Stimulated activated naive B cell treated with anti-CD40 and anti-IgM and Interleukin-4, amounts not matched to agents 10 μg/mL and 1 μg/mL and 100 μg/mL, for 72 hours (primary cell): Measurements from ENCODE around the gene DRD2.
A peak's percentile ranks its signal among the peaks of the same experiment; 100 is the strongest.
"Not testable (repeated sequence)": the region's sequence is repeated elsewhere in the genome, so short reads cannot be mapped to it uniquely, and the experiment has no call there.

Experiments used
- ATAC-seq, 2 donors: fragments of 150-1000 bp; cut with Tn5 transposase; replicated peaks; 2 replicates each; pipeline ENCODE4 v1.10.0; 2021; ENCODE audit warnings: moderate library complexity in 1 of 2
- DNase-seq: peaks from one replicate; pipeline ENCODE4 v3.0.0; 2021
- H3K27ac Mint-ChIP-seq: one replicate; pipeline ENCODE4 v1.8.0; 2022; ENCODE audit warnings: mild to moderate bottlenecking, mixed read lengths
- H3K27me3 Mint-ChIP-seq, 2 donors: one replicate each; pipeline ENCODE4 v1.8.0; 2022; ENCODE audit warnings: mixed read lengths in 2 of 2
- H3K36me3 Mint-ChIP-seq, 2 donors: one replicate each; pipeline ENCODE4 v1.8.0; 2022; ENCODE audit warnings: mixed read lengths in 2 of 2, mild to moderate bottlenecking in 1 of 2
- H3K4me1 Mint-ChIP-seq, 2 donors: one replicate each; pipeline ENCODE4 v1.8.0; 2022; ENCODE audit warnings: mixed read lengths in 2 of 2, mild to moderate bottlenecking in 1 of 2
- H3K4me3 Mint-ChIP-seq, 2 donors: one replicate each; pipeline ENCODE4 v1.8.0; 2022; ENCODE audit warnings: mild to moderate bottlenecking in 2 of 2, mixed read lengths in 2 of 2, moderate library complexity in 1 of 2
- H3K9me3 Mint-ChIP-seq, 2 donors: one replicate each; pipeline ENCODE4 v1.8.0; 2022; ENCODE audit warnings: mixed read lengths in 2 of 2, mild to moderate bottlenecking in 1 of 2

The DRD2 gene

GRCh38 chr11:113475160-113475761 is at the start of gene DRD2:
Gene DRD2 (minus strand): TSS chr11:113475398. CDS start chr11:113424651, 50,747 bp downstream.
- Mint-ChIP-seq H3K27ac (peak within 1 kb of the TSS; percentile 60), H3K9me3 (no peaks in the 10 kb centered on the region), H3K4me1 (peaks cover 5% of the 10 kb centered on the region in 2 donors), H3K4me3 (peak within 1 kb of the TSS; percentile 34 to 45), H3K27me3 (peaks cover 61 to 83% of the 10 kb centered on the region in 2 donors), H3K36me3 (no peaks in the 10 kb centered on the region)
- DNase-seq (no peak), ATAC-seq (peak in 1 of 2 donors; percentile 29)

- H3K9me3 Mint-ChIP-seq, H3K4me1 Mint-ChIP-seq, DNase-seq, H3K36me3 Mint-ChIP-seq, H3K4me3 Mint-ChIP-seq, ATAC-seq, H3K27ac Mint-ChIP-seq: not testable (repeated sequence)
- peaks cover 13 to 22% of the 10 kb centered on the region in 2 donors for H3K27me3 Mint-ChIP-seq
Observed at GRCh38 chr11:113523906-113524305, 48.7 kb upstream of the DRD2 start.

- DNase-seq (no peak), ATAC-seq (no peak)
- Mint-ChIP-seq H3K27ac (no peak overlapping the region), H3K4me1 (no peaks in the 10 kb centered on the region), H3K36me3 (no peaks in the 10 kb centered on the region), H3K27me3 (peaks cover 14 to 26% of the 10 kb centered on the region in 2 donors), H3K9me3 (no peaks in the 10 kb centered on the region), H3K4me3 (no peak overlapping the region)
Observed at GRCh38 chr11:113521737-113522517, 46.7 kb upstream of the DRD2 start.

GRCh38 chr11:113519989-113520613 is 44.9 kb upstream of the DRD2 start:
- Mint-ChIP-seq H3K4me3 (no peak overlapping the region), H3K4me1 (no peaks in the 10 kb centered on the region), H3K27ac (no peak overlapping the region), H3K36me3 (no peaks in the 10 kb centered on the region), H3K27me3 (peaks cover 14 to 35% of the 10 kb centered on the region in 2 donors), H3K9me3 (no peaks in the 10 kb centered on the region)
- ATAC-seq: no peak
- no peak for DNase-seq

GRCh38 chr11:113518716-113519495 is 43.7 kb upstream of the DRD2 start:
- H3K4me3 Mint-ChIP-seq: no peak overlapping the region
- H3K9me3 Mint-ChIP-seq: no peaks in the 10 kb centered on the region
- H3K27me3 Mint-ChIP-seq: peaks cover 12 to 31% of the 10 kb centered on the region in 2 donors
- H3K36me3 Mint-ChIP-seq: no peaks in the 10 kb centered on the region
- ATAC-seq (no peak), DNase-seq (no peak)
- H3K4me1 Mint-ChIP-seq: no peaks in the 10 kb centered on the region
- no peak overlapping the region for H3K27ac Mint-ChIP-seq

- ATAC-seq: no peak
- no peak overlapping the region for H3K27ac Mint-ChIP-seq
- no peaks in the 10 kb centered on the region for H3K9me3 Mint-ChIP-seq
- H3K27me3 Mint-ChIP-seq: peaks cover 12 to 23% of the 10 kb centered on the region in 2 donors
- H3K4me1 Mint-ChIP-seq: no peaks in the 10 kb centered on the region
- H3K4me3 Mint-ChIP-seq: no peak overlapping the region
- no peak for DNase-seq
- H3K36me3 Mint-ChIP-seq: no peaks in the 10 kb centered on the region
Observed at GRCh38 chr11:113517361-113517760, 42.2 kb upstream of the DRD2 start.

GRCh38 chr11:113514856-113515255 is 39.7 kb upstream of the DRD2 start:
- Mint-ChIP-seq H3K4me1 (no peaks in the 10 kb centered on the region), H3K27ac (no peak overlapping the region), H3K4me3 (no peak overlapping the region), H3K9me3 (no peaks in the 10 kb centered on the region), H3K27me3 (peaks cover 9 to 15% of the 10 kb centered on the region in 2 donors), H3K36me3 (no peaks in the 10 kb centered on the region)
- DNase-seq (no peak), ATAC-seq (no peak)

- H3K4me1 Mint-ChIP-seq: no peaks in the 10 kb centered on the region
- H3K36me3 Mint-ChIP-seq: no peaks in the 10 kb centered on the region
- no peaks in the 10 kb centered on the region for H3K9me3 Mint-ChIP-seq
- peaks cover 8 to 15% of the 10 kb centered on the region in 2 donors for H3K27me3 Mint-ChIP-seq
- no peak overlapping the region for H3K4me3 Mint-ChIP-seq
- no peak for ATAC-seq
- H3K27ac Mint-ChIP-seq: no peak overlapping the region
- DNase-seq: no peak
Observed at GRCh38 chr11:113507341-113507740, 32.1 kb upstream of the DRD2 start.

GRCh38 chr11:113506893-113507292 is 31.7 kb upstream of the DRD2 start:
- Mint-ChIP-seq H3K4me3 (no peak overlapping the region), H3K36me3 (no peaks in the 10 kb centered on the region), H3K4me1 (peaks cover 0 to 4% of the 10 kb centered on the region in 2 donors), H3K9me3 (no peaks in the 10 kb centered on the region), H3K27ac (no peak overlapping the region), H3K27me3 (peaks cover 8 to 15% of the 10 kb centered on the region in 2 donors)
- no peak for ATAC-seq
- no peak for DNase-seq

- DNase-seq (no peak), ATAC-seq (no peak)
- Mint-ChIP-seq H3K27me3 (peaks cover 8 to 15% of the 10 kb centered on the region in 2 donors), H3K4me3 (no peak overlapping the region), H3K9me3 (no peaks in the 10 kb centered on the region), H3K4me1 (peaks cover 2 to 8% of the 10 kb centered on the region in 2 donors), H3K36me3 (no peaks in the 10 kb centered on the region), H3K27ac (no peak overlapping the region)
Observed at GRCh38 chr11:113506461-113506860, 31.3 kb upstream of the DRD2 start.

GRCh38 chr11:113505541-113506375 is 30.6 kb upstream of the DRD2 start:
- H3K9me3 Mint-ChIP-seq: no peaks in the 10 kb centered on the region
- no peaks in the 10 kb centered on the region for H3K36me3 Mint-ChIP-seq
- ATAC-seq: no peak
- H3K27ac Mint-ChIP-seq: no peak overlapping the region
- H3K4me3 Mint-ChIP-seq: no peak overlapping the region
- H3K27me3 Mint-ChIP-seq: peaks cover 8 to 19% of the 10 kb centered on the region in 2 donors
- peaks cover 2 to 9% of the 10 kb centered on the region in 2 donors for H3K4me1 Mint-ChIP-seq
- DNase-seq: no peak

- Mint-ChIP-seq H3K4me1 (peaks cover 2 to 9% of the 10 kb centered on the region in 2 donors), H3K27ac (no peak overlapping the region), H3K9me3 (no peaks in the 10 kb centered on the region), H3K27me3 (peaks cover 4 to 21% of the 10 kb centered on the region in 2 donors), H3K36me3 (no peaks in the 10 kb centered on the region), H3K4me3 (no peak overlapping the region)
- ATAC-seq (no peak), DNase-seq (no peak)
Observed at GRCh38 chr11:113505046-113505445, 29.8 kb upstream of the DRD2 start.

GRCh38 chr11:113504586-113504985 is 29.4 kb upstream of the DRD2 start:
- H3K9me3 Mint-ChIP-seq: no peaks in the 10 kb centered on the region
- H3K4me1 Mint-ChIP-seq: peaks cover 2 to 9% of the 10 kb centered on the region in 2 donors
- no peak overlapping the region for H3K4me3 Mint-ChIP-seq
- H3K27ac Mint-ChIP-seq: no peak overlapping the region
- H3K36me3 Mint-ChIP-seq: no peaks in the 10 kb centered on the region
- H3K27me3 Mint-ChIP-seq: peaks cover 4 to 21% of the 10 kb centered on the region in 2 donors
- ATAC-seq (no peak), DNase-seq (no peak)
